Measurements from ENCODE around the gene PI4KA. TPM values are rescaled to one million over a fixed set of nuclear protein-coding genes. Genes with fewer than 3 reads are reported as not detected.
"Not testable (repeated sequence)": the region's sequence is repeated elsewhere in the genome, so short reads cannot be mapped to it uniquely, and the experiment has no call there.

The PI4KA gene
- total RNA-seq, 6 donors from 2014 or later, result 68.6 to 251 (median 89.5) TPM

DNA sequence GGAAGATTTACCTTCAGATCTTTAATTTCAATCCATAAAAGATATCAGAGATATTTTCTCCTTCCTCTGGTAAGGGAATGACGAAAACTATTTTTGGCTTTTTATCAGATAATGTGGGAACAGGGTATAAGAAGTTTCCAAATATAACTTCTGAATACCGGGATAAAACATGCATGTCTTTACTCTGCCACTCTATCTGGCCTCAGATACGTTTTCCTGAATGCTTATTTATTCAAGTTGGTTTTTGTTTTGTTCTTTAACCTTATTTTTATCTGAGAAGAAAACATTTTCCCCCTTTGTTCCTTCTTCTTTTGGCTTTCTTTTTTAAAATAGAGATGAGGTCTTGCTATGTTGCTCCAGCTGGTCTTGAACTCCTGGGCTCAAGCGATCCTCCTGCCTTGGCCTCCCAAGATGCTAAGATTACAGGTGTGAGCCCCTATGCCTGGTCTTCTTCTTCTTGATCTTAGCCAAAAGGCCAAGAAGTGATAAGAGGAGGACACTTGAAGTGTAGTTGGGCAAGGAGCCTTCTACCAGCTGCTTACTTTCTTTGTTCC is 83.2 kb downstream of the PI4KA start:
- DNase-seq, result no peak

GRCh38 chr22:20774882-20775281 is 83.7 kb downstream of the PI4KA start:
- DNase-seq (no peak), ATAC-seq (ENCODE audit: low FRiP score in 2 of 2) (no peak)
- Histone ChIP-seq H3K9me3 (no peaks in the 10 kb centered on the region), H3K36me3 (peaks cover 0 to 34% (median 7%) of the 10 kb centered on the region in 4 donors), H3K4me3 (no peak overlapping the region), H3K27ac (no peak overlapping the region), H3K4me1 (peaks cover 5 to 28% (median 14%) of the 10 kb centered on the region in 4 donors), H3K27me3 (no peaks in the 10 kb centered on the region)
- no peak for TF ChIP-seq EP300 (IDR thresholded peaks at IDR 0.05)
- TF ChIP-seq, protein P1, sequence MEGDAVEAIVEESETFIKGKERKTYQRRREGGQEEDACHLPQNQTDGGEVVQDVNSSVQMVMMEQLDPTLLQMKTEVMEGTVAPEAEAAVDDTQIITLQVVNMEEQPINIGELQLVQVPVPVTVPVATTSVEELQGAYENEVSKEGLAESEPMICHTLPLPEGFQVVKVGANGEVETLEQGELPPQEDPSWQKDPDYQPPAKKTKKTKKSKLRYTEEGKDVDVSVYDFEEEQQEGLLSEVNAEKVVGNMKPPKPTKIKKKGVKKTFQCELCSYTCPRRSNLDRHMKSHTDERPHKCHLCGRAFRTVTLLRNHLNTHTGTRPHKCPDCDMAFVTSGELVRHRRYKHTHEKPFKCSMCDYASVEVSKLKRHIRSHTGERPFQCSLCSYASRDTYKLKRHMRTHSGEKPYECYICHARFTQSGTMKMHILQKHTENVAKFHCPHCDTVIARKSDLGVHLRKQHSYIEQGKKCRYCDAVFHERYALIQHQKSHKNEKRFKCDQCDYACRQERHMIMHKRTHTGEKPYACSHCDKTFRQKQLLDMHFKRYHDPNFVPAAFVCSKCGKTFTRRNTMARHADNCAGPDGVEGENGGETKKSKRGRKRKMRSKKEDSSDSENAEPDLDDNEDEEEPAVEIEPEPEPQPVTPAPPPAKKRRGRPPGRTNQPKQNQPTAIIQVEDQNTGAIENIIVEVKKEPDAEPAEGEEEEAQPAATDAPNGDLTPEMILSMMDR (IDR thresholded peaks at IDR 0.05), result no peak
- no peak for TF ChIP-seq POLR2A (IDR thresholded peaks at IDR 0.05)
- no peak for TF ChIP-seq POLR2AphosphoS5 (IDR thresholded peaks at IDR 0.05)
- WGBS, 2 donors, result 95 to 97% methylated on average over 4 of the region's 4 CpGs

More for the DNA sequence above, 83.2 kb downstream of the PI4KA start:
- TF ChIP-seq POLR2AphosphoS5 (IDR thresholded peaks at IDR 0.05) (no peak), EP300 (IDR thresholded peaks at IDR 0.05) (no peak), POLR2A (IDR thresholded peaks at IDR 0.05) (no peak)
- TF ChIP-seq, protein P1 (IDR thresholded peaks at IDR 0.05), result no peak
- Histone ChIP-seq H3K27ac (no peak overlapping the region), H3K4me3 (no peak overlapping the region), H3K9me3 (no peaks in the 10 kb centered on the region), H3K27me3 (no peaks in the 10 kb centered on the region), H3K36me3 (peaks cover 0 to 37% (median 7%) of the 10 kb centered on the region in 4 donors), H3K4me1 (peaks cover 5 to 28% (median 14%) of the 10 kb centered on the region in 4 donors)
- WGBS, 2 donors, result 74 to 75% methylated on average over 4 of the region's 4 CpGs
- no peak for ATAC-seq (ENCODE audit: low FRiP score in 2 of 2)

DNA sequence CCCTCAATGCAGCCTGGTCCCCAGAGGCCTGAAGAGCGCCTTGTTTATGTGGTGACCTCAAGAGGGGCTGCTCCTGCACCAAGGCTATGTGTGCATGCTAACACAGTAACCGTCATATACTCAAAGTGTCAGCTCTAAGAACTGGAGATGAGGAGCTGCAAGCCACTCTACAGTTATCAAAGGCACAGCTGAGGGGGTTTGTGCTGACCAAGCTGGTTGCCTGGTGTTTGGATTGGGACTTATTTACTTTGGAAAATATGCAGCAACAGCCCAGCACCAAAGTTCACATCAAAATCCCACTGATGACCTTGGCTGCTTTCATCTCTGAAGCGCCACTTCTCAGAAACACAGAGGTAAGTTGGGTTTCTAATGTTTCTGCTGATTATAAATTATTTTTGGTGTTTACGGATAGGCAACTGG is 84.8 kb downstream of the PI4KA start, which contains the start of gene SERPIND1:
SERPIND1 (plus strand) TSS at position 321 of the 420 bp plus-strand sequence. CDS start 5,200 bp downstream, outside the sequence.
- H3K36me3 ChIP-seq, result peaks cover 0 to 23% (median 2%) of the 10 kb centered on the region in 4 donors
- ATAC-seq (ENCODE audit: low FRiP score in 2 of 2), result no peak
- DNase-seq, result no peak
- H3K4me1 ChIP-seq, result peaks cover 5 to 26% (median 14%) of the 10 kb centered on the region in 4 donors
- no peak within 1 kb of the TSS for H3K4me3 ChIP-seq
- no peak within 1 kb of the TSS for H3K27ac ChIP-seq
- H3K27me3 ChIP-seq, result no peaks in the 10 kb centered on the region
- no peaks in the 10 kb centered on the region for H3K9me3 ChIP-seq
- TF ChIP-seq EP300 (IDR thresholded peaks at IDR 0.05) (no peak), POLR2A (IDR thresholded peaks at IDR 0.05) (no peak), POLR2AphosphoS5 (IDR thresholded peaks at IDR 0.05) (no peak)
- TF ChIP-seq, protein P1 (IDR thresholded peaks at IDR 0.05), result no peak
- WGBS, 2 donors, result 94 to 100% methylated on average over 2 to 4 of the region's 4 CpGs

DNA sequence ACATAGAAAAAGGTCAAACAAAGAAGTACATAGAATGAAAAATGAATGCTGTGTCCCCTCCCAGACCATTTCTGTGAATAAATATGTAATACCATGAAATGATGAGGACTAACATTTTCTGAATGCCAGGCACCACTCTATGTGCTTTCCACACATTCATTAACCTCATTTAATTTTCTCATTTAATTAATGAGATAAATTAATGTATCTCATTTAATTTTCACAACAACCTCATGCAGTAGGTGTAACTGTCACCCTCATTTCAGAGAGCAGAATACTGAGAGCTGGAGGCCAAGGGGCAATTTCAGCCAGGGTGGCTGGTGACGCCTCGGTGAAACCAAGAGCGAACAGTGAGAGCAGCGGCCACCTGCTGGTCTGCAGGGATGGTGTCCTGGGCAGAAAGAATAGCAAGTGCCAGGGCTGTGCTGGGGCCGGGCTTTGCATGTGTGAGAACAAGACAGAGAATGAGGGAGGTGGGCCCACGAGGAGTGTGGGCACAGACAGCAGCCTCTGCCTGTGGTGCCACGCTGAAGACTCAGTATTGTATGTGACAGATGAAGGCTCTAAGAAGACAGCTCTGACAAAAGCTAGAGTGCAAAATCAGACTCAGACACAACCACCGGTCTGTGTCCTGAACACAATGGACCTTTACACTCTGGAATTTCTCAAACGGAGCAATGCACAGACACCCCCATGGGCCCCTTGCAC is 86.5 kb downstream of the PI4KA start:
- Histone ChIP-seq H3K4me1 (peaks cover 0 to 9% (median 2%) of the 10 kb centered on the region in 4 donors), H3K4me3 (no peak overlapping the region), H3K27ac (no peak overlapping the region), H3K27me3 (no peaks in the 10 kb centered on the region), H3K36me3 (peaks cover 0 to 25% (median 2%) of the 10 kb centered on the region in 4 donors), H3K9me3 (no peaks in the 10 kb centered on the region)
- WGBS, 2 donors, result 87% methylated on average over 9 of the region's 9 CpGs
- DNase-seq (no peak), ATAC-seq (ENCODE audit: low FRiP score in 2 of 2) (no peak)
- TF ChIP-seq, protein P1 (IDR thresholded peaks at IDR 0.05), result no peak
- TF ChIP-seq EP300 (IDR thresholded peaks at IDR 0.05), result no peak
- no peak for TF ChIP-seq POLR2A (IDR thresholded peaks at IDR 0.05)
- no peak for TF ChIP-seq POLR2AphosphoS5 (IDR thresholded peaks at IDR 0.05)

GRCh38 chr22:20769496-20769826 is 89.2 kb downstream of the PI4KA start:
- not testable (repeated sequence) for ATAC-seq (ENCODE audit: low FRiP score in 2 of 2); H3K4me3 ChIP-seq; H3K27me3 ChIP-seq; DNase-seq; H3K9me3 ChIP-seq; H3K27ac ChIP-seq; H3K4me1 ChIP-seq
- H3K36me3 ChIP-seq, result peaks cover 5 to 35% (median 16%) of the 10 kb centered on the region in 4 donors
- WGBS, 2 donors, result 85 to 89% methylated on average over 9 of the region's 9 CpGs

All from upper lobe of left lung (tissue), 6 donors.